Body of pancreas (tissue), 4 donors: ENCODE results near the gene TM2D3. TPM values are rescaled to one million over a fixed set of nuclear protein-coding genes. Genes with fewer than 3 reads are reported as not detected.

Experiments used
- ATAC-seq: fragments of 150-250 bp; one replicate; pipeline ENCODE4 v1.9.1; 2016
- DNase-seq, 4 donors: peaks; one replicate each; pipeline ENCODE4 v3.0.0-alpha.2; 2019
- H3K27ac ChIP-seq, 4 donors: fragments of 200-600 bp; sonication (generic); 1 replicate in 3 of 4; 2 replicates in 1 of 4; pipeline versions ENCODE4 v1.5.1 to v1.6.1; 2016 to 2019; ENCODE audit warnings: mild to moderate bottlenecking in 1 of 4, mixed read lengths in 1 of 4, moderate library complexity in 1 of 4
- H3K27me3 ChIP-seq, 2 donors: fragments of 200-600 bp; sonication (generic); one replicate each; pipeline ENCODE4 v1.6.0; 2016; ENCODE audit warnings: mild to moderate bottlenecking in 1 of 2
- H3K36me3 ChIP-seq, 2 donors: fragments of 200-600 bp; sonication (generic); replicated peaks in 1 of 2; 2 replicates each; pipeline ENCODE4 v1.5.1; 2016; ENCODE audit warnings: low read depth in 2 of 2; ENCODE audit not compliant: insufficient read depth in 1 of 2
- H3K4me1 ChIP-seq: fragments of 200-600 bp; sonication (generic); one replicate; pipeline ENCODE4 v1.6.0; 2016
- H3K4me3 ChIP-seq, 2 donors: fragments of 200-600 bp; sonication (generic); 1 replicate in 1 of 2; 2 replicates in 1 of 2; pipeline ENCODE4 v1.5.1; 2016 to 2019
- H3K9me3 ChIP-seq, 3 donors: fragments of 200-600 bp; sonication (generic); 1 replicate in 2 of 3; 2 replicates in 1 of 3; pipeline ENCODE4 v1.5.1; 2016
- POLR2A ChIP-seq, 3 donors: fragments of 450-650 bp; IDR thresholded peaks; one replicate each; pipeline ENCODE4 v1.6.1; 2016; ENCODE audit warnings: antibody characterized with exemption in 3 of 3, mild to moderate bottlenecking in 2 of 3
- WGBS, 2 donors: methylation state at CpG; one replicate each; pipeline ENCODE4 v1.1.5; 2017; 5-methylcytosine and 5-hydroxymethylcytosine counted together
- intact Hi-C: fragments of 100-400 bp; cut with DNase I; formaldehyde crosslinking; loops from one replicate; pipeline ENCODE4 v1.15.1; 2023
- total RNA-seq, 2 donors: library from RNA; depleted of rRNA; stranded (reverse); fragments of >200 nt; gene quantifications; one replicate each; pipeline ENCODE4 v1.1.0, GENCODE V29; 2016
- TF ChIP-seq, protein P1 (sequence below), 7 experiments: fragments of 450-650 bp in 4 of 7; fragments of 200-600 bp in 3 of 7; sonication (generic) in 3 of 7; IDR thresholded peaks; one replicate each; pipeline ENCODE4 v1.5.1; 2016 to 2019; ENCODE audit warnings: antibody characterized with exemption in 7 of 7

TM2D3 gene
- total RNA-seq, 2 donors from 2014 or later, result 28.3 to 30.9 TPM

DNA sequence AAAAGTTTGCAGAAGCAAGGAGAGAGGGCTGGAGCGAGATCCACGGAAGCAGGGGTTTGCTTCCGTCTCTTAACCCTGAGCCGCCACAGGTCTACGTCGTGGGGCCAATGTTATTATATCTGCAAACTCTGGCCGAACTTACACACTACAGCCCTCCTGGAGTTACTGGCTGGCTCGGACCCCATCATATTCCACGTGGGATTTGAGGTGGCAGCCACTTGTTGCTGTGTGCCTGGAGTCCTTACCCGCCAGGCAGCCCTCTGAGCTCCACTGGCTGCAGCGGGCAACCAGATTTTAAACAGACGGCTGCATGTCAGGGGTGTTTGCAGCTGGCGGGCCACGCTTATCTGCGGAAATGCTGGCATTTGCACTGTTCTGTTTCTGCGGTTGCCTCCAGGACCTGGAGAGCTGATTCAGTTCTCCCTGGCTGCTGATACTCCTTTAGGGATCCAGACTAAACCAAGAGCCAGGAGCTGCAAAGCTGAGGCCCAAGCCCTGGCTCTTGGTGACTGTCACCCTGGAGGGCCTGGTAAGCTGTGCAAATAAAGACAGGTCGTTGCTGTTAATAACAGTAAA is 34.7 kb downstream of the TM2D3 start:
- H3K27ac ChIP-seq, result no peak overlapping the region
- no peak for ATAC-seq
- H3K36me3 ChIP-seq, result no peaks in the 10 kb centered on the region
- H3K4me1 ChIP-seq, result peaks cover 27% of the 10 kb centered on the region
- TF ChIP-seq POLR2A (IDR thresholded peaks at IDR 0.05), result no peak
- TF ChIP-seq, protein P1, sequence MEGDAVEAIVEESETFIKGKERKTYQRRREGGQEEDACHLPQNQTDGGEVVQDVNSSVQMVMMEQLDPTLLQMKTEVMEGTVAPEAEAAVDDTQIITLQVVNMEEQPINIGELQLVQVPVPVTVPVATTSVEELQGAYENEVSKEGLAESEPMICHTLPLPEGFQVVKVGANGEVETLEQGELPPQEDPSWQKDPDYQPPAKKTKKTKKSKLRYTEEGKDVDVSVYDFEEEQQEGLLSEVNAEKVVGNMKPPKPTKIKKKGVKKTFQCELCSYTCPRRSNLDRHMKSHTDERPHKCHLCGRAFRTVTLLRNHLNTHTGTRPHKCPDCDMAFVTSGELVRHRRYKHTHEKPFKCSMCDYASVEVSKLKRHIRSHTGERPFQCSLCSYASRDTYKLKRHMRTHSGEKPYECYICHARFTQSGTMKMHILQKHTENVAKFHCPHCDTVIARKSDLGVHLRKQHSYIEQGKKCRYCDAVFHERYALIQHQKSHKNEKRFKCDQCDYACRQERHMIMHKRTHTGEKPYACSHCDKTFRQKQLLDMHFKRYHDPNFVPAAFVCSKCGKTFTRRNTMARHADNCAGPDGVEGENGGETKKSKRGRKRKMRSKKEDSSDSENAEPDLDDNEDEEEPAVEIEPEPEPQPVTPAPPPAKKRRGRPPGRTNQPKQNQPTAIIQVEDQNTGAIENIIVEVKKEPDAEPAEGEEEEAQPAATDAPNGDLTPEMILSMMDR (IDR thresholded peaks at IDR 0.05), result no peak
- intact Hi-C loops, result no loop called here
- WGBS, 2 donors, result 48 to 72% methylated on average over 10 to 17 of the region's 17 CpGs
- no peaks in the 10 kb centered on the region for H3K9me3 ChIP-seq
- no peak for DNase-seq
- H3K27me3 ChIP-seq, result no peaks in the 10 kb centered on the region
- H3K4me3 ChIP-seq, result no peak overlapping the region

DNA sequence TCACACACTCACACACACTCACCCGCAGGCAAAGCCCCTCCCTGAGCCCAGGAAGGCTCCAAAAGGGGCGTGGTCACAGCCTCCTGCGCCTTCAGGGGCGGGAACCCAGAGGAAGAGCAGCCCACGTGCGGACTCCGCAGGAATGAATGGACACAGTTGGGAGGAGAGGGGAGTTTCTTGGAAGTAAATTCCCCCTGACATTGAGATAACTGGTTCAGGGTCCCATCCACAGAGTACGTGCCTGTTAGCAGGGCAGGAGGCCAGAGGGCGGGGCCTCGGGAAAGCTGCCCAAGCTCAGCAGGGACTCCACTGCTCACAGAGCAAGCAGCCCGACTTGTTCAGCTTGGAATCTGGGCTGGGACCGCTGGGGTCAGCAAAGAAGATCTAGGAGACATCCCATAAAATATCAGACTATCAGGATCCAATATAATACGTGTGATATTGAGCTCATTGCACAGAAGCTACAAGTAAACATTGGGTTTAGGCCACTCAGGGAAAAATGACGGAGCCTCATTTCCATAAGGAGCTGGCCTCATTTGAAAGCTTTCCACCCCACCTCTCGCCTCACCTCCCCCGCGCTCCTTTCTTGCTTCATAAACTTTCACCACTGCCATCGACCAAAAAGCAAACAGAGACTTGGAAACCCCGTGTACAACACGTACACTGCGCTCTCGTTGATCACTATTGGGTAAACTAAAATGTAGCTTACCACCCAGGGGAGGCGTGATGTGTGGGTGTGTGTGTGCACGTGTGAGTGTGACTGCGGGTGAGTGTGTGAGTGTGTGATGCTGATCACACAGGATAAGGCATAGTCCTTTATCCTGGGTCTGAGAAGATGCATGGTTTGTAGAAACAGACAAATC is 36.0 kb downstream of the TM2D3 start:
- no peak overlapping the region for H3K27ac ChIP-seq
- no peaks in the 10 kb centered on the region for H3K27me3 ChIP-seq
- peak; percentile 47 for ATAC-seq

DNA sequence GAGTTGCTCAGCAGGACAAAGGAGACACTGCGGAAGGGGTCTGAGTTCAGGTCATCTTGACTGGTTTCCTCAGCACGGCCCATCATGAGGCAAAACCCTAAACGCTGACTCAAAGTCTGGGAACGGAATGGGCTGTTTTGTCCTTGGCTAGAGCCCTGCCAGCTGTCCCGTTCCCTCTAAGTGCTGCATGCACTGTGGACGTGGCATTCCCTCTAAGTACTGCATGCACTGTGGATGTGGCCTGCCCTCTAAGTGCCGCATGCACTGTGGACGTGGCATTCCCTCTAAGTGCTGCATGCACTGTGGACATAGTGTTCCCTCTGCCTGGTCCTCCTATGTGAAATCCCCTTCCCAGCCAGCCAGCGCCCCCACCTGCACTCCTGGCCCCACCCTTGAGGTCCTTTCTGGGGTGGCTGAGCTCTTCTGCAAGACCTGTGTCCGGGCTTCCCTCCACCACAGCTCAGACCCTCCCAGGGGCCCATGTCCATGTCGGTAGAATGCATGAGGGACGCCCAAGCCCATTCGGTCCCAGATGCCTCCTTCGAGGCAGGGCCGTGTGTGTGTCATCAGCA is 36.7 kb downstream of the TM2D3 start:
- DNase-seq (peak in 3 of 4 donors; percentile 37 to 60 (median 43)), ATAC-seq (peak; percentile 54)
- no peak overlapping the region for H3K4me3 ChIP-seq
- no peak for TF ChIP-seq POLR2A (IDR thresholded peaks at IDR 0.05)
- TF ChIP-seq, protein P1 (IDR thresholded peaks at IDR 0.05), result no peak
- H3K4me1 ChIP-seq, result peaks cover 27% of the 10 kb centered on the region
- WGBS, 2 donors, result 44% methylated on average over 10 to 15 of the region's 15 CpGs
- intact Hi-C loops, result no loop called here
- no peaks in the 10 kb centered on the region for H3K9me3 ChIP-seq
- H3K36me3 ChIP-seq, result no peaks in the 10 kb centered on the region
- no peaks in the 10 kb centered on the region for H3K27me3 ChIP-seq
- H3K27ac ChIP-seq, result no peak overlapping the region

More for the DNA sequence above, 36.0 kb downstream of the TM2D3 start:
- intact Hi-C loops, result no loop called here
- Histone ChIP-seq H3K9me3 (no peaks in the 10 kb centered on the region), H3K4me3 (no peak overlapping the region), H3K4me1 (peaks cover 27% of the 10 kb centered on the region), H3K36me3 (no peaks in the 10 kb centered on the region)
- TF ChIP-seq, protein P1 (IDR thresholded peaks at IDR 0.05), result no peak
- TF ChIP-seq POLR2A (IDR thresholded peaks at IDR 0.05), result no peak
- DNase-seq, result peak; percentile 52 to 76 (median 60)
- WGBS, 2 donors, result 8 to 16% methylated on average over 19 to 25 of the region's 25 CpGs

DNA sequence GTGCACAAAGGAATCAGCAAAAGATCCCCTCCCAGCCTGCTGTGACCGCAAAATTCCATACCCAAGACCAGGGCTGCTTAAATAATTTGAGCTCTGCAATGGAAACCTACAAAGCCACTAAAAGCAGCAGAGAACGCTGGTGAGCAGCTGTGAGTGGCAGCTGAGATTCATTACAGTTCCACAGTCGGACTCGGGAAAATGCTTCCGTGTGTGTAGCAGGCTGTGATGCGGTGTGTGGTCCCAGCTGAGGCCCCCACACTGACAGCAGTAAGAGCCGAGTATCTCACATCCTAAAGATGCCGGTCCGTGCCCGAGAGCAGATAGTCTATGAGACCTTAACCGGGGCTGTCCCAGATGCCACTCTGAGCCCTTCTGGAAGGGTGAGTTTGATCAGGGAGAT is 37.4 kb downstream of the TM2D3 start:
- TF ChIP-seq POLR2A (IDR thresholded peaks at IDR 0.05), result no peak
- Histone ChIP-seq H3K27me3 (no peaks in the 10 kb centered on the region), H3K36me3 (no peaks in the 10 kb centered on the region), H3K9me3 (no peaks in the 10 kb centered on the region), H3K27ac (no peak overlapping the region), H3K4me1 (peaks cover 27% of the 10 kb centered on the region), H3K4me3 (no peak overlapping the region)
- ATAC-seq (no peak), DNase-seq (no peak)
- intact Hi-C loops, result no loop called here
- WGBS, 2 donors, result 85 to 89% methylated on average over 10 to 11 of the region's 11 CpGs

DNA sequence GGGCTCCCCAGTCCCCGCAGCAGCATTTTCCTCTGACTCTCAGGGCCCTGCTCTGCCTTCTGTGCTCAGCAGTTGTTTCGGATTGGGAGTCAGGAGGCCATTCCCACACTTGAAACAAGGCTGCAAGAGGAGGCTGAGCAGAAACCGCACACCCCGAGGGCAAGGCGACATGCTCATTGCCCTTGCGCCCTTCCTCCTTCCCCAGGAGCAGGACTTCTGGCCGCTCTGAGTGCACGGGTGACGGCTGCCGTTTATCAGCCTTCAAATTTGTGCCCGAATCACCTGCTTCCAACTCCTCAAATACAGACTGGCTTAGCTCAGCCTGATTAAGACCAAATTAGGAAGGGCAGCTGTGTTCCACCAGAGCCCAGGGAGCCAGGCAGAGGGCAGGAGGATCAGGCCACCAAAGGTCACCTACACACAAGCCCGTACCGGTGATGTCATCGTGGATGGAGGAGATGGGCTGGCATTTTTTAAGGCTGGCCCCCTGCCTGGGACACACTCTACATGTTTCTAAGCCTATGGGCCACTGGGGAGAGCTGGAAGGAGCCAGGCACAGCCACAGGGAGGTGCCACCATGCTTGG is 38.1 kb downstream of the TM2D3 start:
- no peak overlapping the region for H3K27ac ChIP-seq
- H3K9me3 ChIP-seq, result no peaks in the 10 kb centered on the region
- no peak overlapping the region for H3K4me3 ChIP-seq
- WGBS, 2 donors, result 70 to 89% methylated on average over 6 to 14 of the region's 14 CpGs
- TF ChIP-seq, protein P1 (IDR thresholded peaks at IDR 0.05), result no peak
- TF ChIP-seq POLR2A (IDR thresholded peaks at IDR 0.05), result no peak
- H3K4me1 ChIP-seq, result peaks cover 27% of the 10 kb centered on the region
- intact Hi-C loops, result no loop called here
- DNase-seq (no peak), ATAC-seq (no peak)
- H3K36me3 ChIP-seq, result no peaks in the 10 kb centered on the region
- H3K27me3 ChIP-seq, result no peaks in the 10 kb centered on the region
